AG04449 (cell line): ENCODE data around the gene NHERF2.
A peak's percentile ranks its signal among the peaks of the same experiment; 100 is the strongest.

Experiments used
- CTCF ChIA-PET: fragments of 350-600 bp; formaldehyde crosslinking; extraction: SDS; loops from one replicate; lab custom pipeline; 2021; ENCODE audit warnings: antibody characterized with exemption; lab: Yijun Ruan, JAX
- POLR2A ChIA-PET: fragments of 400-600, 350-600 bp; formaldehyde crosslinking; extraction: SDS; loops from one replicate; lab custom pipeline; 2020; ENCODE audit warnings: antibody characterized with exemption, inconsistent platforms; lab: Yijun Ruan, JAX
- DNase-seq: peaks from one replicate; pipeline ENCODE4 v3.0.0-alpha.2; 2010; ENCODE audit warnings: low read depth, low spot score
- H3K4me3 ChIP-seq: 2 replicates; pipeline ENCODE4 v1.5.1; 2011; ENCODE audit warnings: low read depth, mild to moderate bottlenecking, control low read depth, low read length
- CTCF ChIP-seq: IDR thresholded peaks from one replicate; pipeline ENCODE4 v1.5.1; 2011; ENCODE audit warnings: mild to moderate bottlenecking, moderate library complexity, low read length, control low read depth, inconsistent platforms; ENCODE audit not compliant: insufficient read depth; ENCODE audit errors: missing control alignments

NHERF2 gene

GRCh38 chr16:2015117-2015946, 11.4 kb upstream of the NHERF2 start:
- no peak overlapping the region for H3K4me3 ChIP-seq
- no peak for DNase-seq
- ChIA-PET CTCF (interaction anchor here (2.2 to 5.4 kb wide), 4 partner anchors 8 to 125 kb away, joined by 10 to 44 read pairs (median 30); no protein-coding TSS in a partner anchor), POLR2A (no interaction called here)
- no peak for TF ChIP-seq CTCF

GRCh38 chr16:2015947-2016208, 10.8 kb upstream of the NHERF2 start:
- ChIA-PET POLR2A (no interaction called here), CTCF (interaction anchor here (1.1 to 5.4 kb wide), 9 partner anchors 9 to 139 kb away, joined by 3 to 38 read pairs (median 5); partner anchors contain the start of genes NHERF2 and TRAF7)
- H3K4me3 ChIP-seq: no peak overlapping the region
- DNase-seq: no peak
- TF ChIP-seq CTCF: no peak

GRCh38 chr16:2016407-2016922, 10.2 kb upstream of the NHERF2 start:
- CTCF ChIA-PET: interaction anchor here (1.1 to 2.2 kb wide), 8 partner anchors 9 to 138 kb away, joined by 3 to 10 read pairs (median 4); partner anchors contain the start of genes NHERF2 and TRAF7
- POLR2A ChIA-PET: interaction anchor here (0.9 kb wide), 1 partner anchor 139 kb away, joined by 3 read pairs; the partner anchor contains the start of gene TRAF7
- TF ChIP-seq CTCF: peak; percentile 50
- DNase-seq: no peak
- H3K4me3 ChIP-seq: no peak overlapping the region

GRCh38 chr16:2019518-2019920, 7.2 kb upstream of the NHERF2 start, which contains the start of gene NPW:
TSS of gene NPW (plus strand) at chr16:2019785.
- H3K4me3 ChIP-seq: peak within 1 kb of the TSS; percentile 8
- CTCF ChIA-PET: interaction anchor here (2.0 to 8.2 kb wide), 2 partner anchors 37 to 124 kb away, joined by 6 to 135 read pairs; partner anchors contain the start of gene RAB26
- no peak for DNase-seq
- no peak for TF ChIP-seq CTCF
- POLR2A ChIA-PET: no interaction called here

- TF ChIP-seq CTCF: no peak
- CTCF ChIA-PET: interaction anchor here (1.2 to 8.2 kb wide), 3 partner anchors 15 to 124 kb away, joined by 3 to 135 read pairs (median 6); partner anchors contain the start of gene RAB26
- POLR2A ChIA-PET: no interaction called here
- peak overlapping the region; percentile 8 for H3K4me3 ChIP-seq
- DNase-seq: no peak
These were observed 6.5 kb upstream of the NHERF2 start for GRCh38 chr16:2019921-2020831.
